B cell (primary cell): ENCODE data around the gene FXYD2. TPM values are rescaled to one million over a fixed set of nuclear protein-coding genes. Genes with fewer than 3 reads are reported as not detected.

Experiments
- ATAC-seq: fragments of 200-7000 bp; cut with Tn5 transposase; one replicate; pipeline ENCODE4 v1.10.0; 2021; ENCODE audit warnings: low read depth, mild to moderate bottlenecking, moderate number of reproducible peaks, moderate library complexity
- CTCF ChIA-PET: fragments of 350-600 bp; sonication (Branson Sonifier 250); formaldehyde crosslinking; loops from one replicate; lab custom pipeline; 2021; ENCODE audit warnings: antibody characterized with exemption, inconsistent platforms; lab: Charles Lee
- POLR2A ChIA-PET: fragments of 350-600 bp; sonication (Branson Sonifier 250); formaldehyde crosslinking; loops from one replicate; lab custom pipeline; 2021; ENCODE audit warnings: antibody characterized with exemption; lab: Charles Lee
- DNase-seq: peaks from one replicate; pipeline ENCODE4 v3.0.0; 2013
- H2AFZ ChIP-seq: 2 replicates; pipeline ENCODE4 v1.6.1; 2012; ENCODE audit warnings: mild to moderate bottlenecking, low read depth, low read length; ENCODE audit not compliant: insufficient read depth, poor library complexity, severe bottlenecking
- H3K27ac ChIP-seq, 2 donors: 1 replicate in 1 of 2; 2 replicates in 1 of 2; pipeline ENCODE4 v1.5.1; 2012 to 2013; ENCODE audit warnings: low read length in 2 of 2, mild to moderate bottlenecking in 2 of 2, moderate library complexity in 1 of 2
- H3K27me3 ChIP-seq, 4 experiments: fragments of 200-600 bp in 1 of 4; sonication (generic) in 1 of 4; replicated peaks in 1 of 4; 1 replicate in 2 of 4; 2 replicates in 2 of 4; pipeline versions ENCODE4 v1.6.1 to v1.7.0; 2013 to 2016; ENCODE audit warnings: low read length in 3 of 4, mild to moderate bottlenecking in 2 of 4, mixed read lengths in 1 of 4, moderate library complexity in 1 of 4; ENCODE audit not compliant: insufficient read depth in 4 of 4, control insufficient read depth in 3 of 4; ENCODE audit errors: control extremely low read depth in 1 of 4
- H3K36me3 ChIP-seq, 2 experiments: replicated peaks in 1 of 2; 1 replicate in 1 of 2; 2 replicates in 1 of 2; pipeline versions ENCODE4 v1.6.1 to v1.7.1; 2013; ENCODE audit warnings: low read length in 1 of 2; ENCODE audit not compliant: insufficient read depth in 2 of 2, control insufficient read depth in 1 of 2; ENCODE audit errors: control extremely low read depth in 1 of 2, extremely low read depth in 1 of 2
- H3K4me1 ChIP-seq, 2 donors: fragments of 200-600 bp in 1 of 2; sonication (generic) in 1 of 2; 1 replicate in 1 of 2; 2 replicates in 1 of 2; pipeline versions ENCODE4 v1.5.1 to v1.6.1; 2013 to 2017; ENCODE audit warnings: low read length in 2 of 2; ENCODE audit not compliant: control insufficient read depth in 2 of 2, insufficient read depth in 2 of 2
- H3K4me2 ChIP-seq: replicated peaks from 2 replicates; pipeline ENCODE3; 2012; ENCODE audit warnings: mild to moderate bottlenecking, low read depth, low read length; ENCODE audit not compliant: poor library complexity, severe bottlenecking
- H3K4me3 ChIP-seq, 5 experiments: fragments of 200-600 bp in 1 of 5; sonication (generic) in 1 of 5; 1 replicate in 3 of 5; 2 replicates in 2 of 5; pipeline versions ENCODE4 v1.5.1 to v1.7.0; 2011 to 2016; ENCODE audit warnings: low read length in 4 of 5, mild to moderate bottlenecking in 4 of 5, low read depth in 2 of 5, control low read depth in 1 of 5, moderate library complexity in 1 of 5; ENCODE audit not compliant: insufficient read depth in 1 of 5; ENCODE audit errors: control extremely low read depth in 1 of 5, extremely low read depth in 1 of 5
- H3K79me2 ChIP-seq: fragments of 200-600 bp; sonication (generic); one replicate; pipeline ENCODE4 v1.6.0; 2016; ENCODE audit warnings: low read length; ENCODE audit not compliant: control insufficient read depth, insufficient read depth
- H3K9ac ChIP-seq: fragments of 200-600 bp; sonication (generic); 2 replicates; pipeline ENCODE4 v1.6.1; 2017; ENCODE audit warnings: mild to moderate bottlenecking, low read length, moderate library complexity
- H3K9me3 ChIP-seq, 3 donors: one replicate each; pipeline versions ENCODE4 v1.6.1 to v1.7.1; 2013; ENCODE audit warnings: low read length in 2 of 3; ENCODE audit not compliant: control insufficient read depth in 2 of 3, insufficient read depth in 1 of 3; ENCODE audit errors: control extremely low read depth in 1 of 3
- H4K20me1 ChIP-seq: 2 replicates; pipeline ENCODE4 v1.6.0; 2012; ENCODE audit warnings: mild to moderate bottlenecking, low read length; ENCODE audit not compliant: insufficient read depth, control insufficient read depth, poor library complexity, severe bottlenecking
- H3K27ac Mint-ChIP-seq: one replicate; pipeline ENCODE4 v1.8.0; 2021; ENCODE audit warnings: mixed read lengths
- H3K27me3 Mint-ChIP-seq: one replicate; pipeline ENCODE4 v1.8.0; 2021; ENCODE audit warnings: mixed read lengths
- H3K4me1 Mint-ChIP-seq: one replicate; pipeline ENCODE4 v1.8.0; 2021; ENCODE audit warnings: mixed read lengths
- H3K4me3 Mint-ChIP-seq: one replicate; pipeline ENCODE4 v1.8.0; 2021; ENCODE audit warnings: mixed read lengths
- H3K9me3 Mint-ChIP-seq: one replicate; pipeline ENCODE4 v1.8.0; 2022; ENCODE audit warnings: mixed read lengths; ENCODE audit not compliant: insufficient read depth
- CTCF ChIP-seq: fragments of 200-600 bp; IDR thresholded peaks from one replicate; pipeline ENCODE4 v1.8.0; 2022; ENCODE audit warnings: antibody characterized with exemption, mild to moderate bottlenecking
- EZH2 ChIP-seq: IDR thresholded peaks from 2 replicates; pipeline ENCODE4 v1.6.1; 2012; ENCODE audit warnings: borderline replicate concordance, low read depth, mild to moderate bottlenecking, moderate library complexity, low read length; ENCODE audit not compliant: insufficient read depth, poor library complexity, severe bottlenecking
- WGBS: methylation state at CpG from one replicate; pipeline ENCODE4 v1.1.5; 2013; ENCODE audit warnings: missing lambda C conversion rate; ENCODE audit not compliant: insufficient coverage; 5-methylcytosine and 5-hydroxymethylcytosine counted together
- intact Hi-C: fragments of 100-400 bp; cut with micrococcal nuclease; formaldehyde crosslinking; loops from one replicate; pipeline ENCODE4 v1.10.0; 2022
- polyA plus RNA-seq: library from polyadenylated mRNA; depleted of rRNA; stranded (reverse); fragments of >200 nt; gene quantifications from 2 replicates; pipeline ENCODE4 v1.2.3, GENCODE V29; 2012
- total RNA-seq, 2 donors: library from RNA; stranded (reverse); fragments of 120-200 nt in 1 of 2; gene quantifications; 1 replicate in 1 of 2; 2 replicates in 1 of 2; pipeline versions ENCODE4 v1.2.3 to v1.2.4, GENCODE V29; 2013 to 2022

Gene FXYD2
- total and polyA plus RNA-seq, 2 donors (not counting 1 experiment from before 2014, with no cell fraction given): 0.61 to 19.5 TPM

DNA sequence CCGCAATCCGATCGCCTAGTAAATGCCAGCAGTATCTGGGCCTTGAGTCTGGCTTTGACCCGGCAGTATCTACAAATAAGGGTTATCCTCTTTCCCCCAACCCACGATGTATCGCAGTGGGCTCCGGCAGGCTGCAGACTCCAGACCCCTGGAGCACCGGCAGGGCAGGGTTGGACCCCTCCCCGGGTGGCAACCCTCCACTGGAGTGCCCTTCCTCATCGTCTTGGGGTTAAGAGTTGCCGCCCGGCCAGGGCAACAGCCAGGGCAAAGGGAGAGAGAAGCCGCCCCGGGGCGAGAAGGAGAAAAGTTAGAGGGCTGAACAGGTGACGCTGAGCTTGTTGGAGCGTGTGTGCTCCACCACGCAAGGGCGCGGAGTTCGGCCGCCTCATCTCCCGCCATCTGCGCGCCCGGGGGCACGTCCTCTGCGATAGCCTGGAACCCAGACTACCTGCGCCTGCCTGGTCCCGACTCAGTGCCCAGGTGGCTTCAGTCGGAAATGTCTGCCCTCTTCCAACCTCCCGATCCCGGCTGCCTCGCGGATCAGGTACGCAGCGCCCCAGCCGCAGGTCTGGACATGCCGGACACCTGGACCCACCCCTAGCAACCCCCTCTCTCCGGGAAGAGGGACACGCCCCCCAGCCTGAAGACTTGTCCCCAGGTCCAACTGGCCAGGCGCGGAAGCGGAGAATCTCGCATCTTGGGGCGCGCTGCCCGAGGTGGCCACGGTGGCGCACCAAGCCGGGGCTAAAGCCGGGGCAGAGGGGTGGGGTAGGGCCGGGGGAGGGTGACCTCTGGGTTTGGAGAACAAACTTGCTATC lies 28.7 kb downstream of the FXYD2 start:
- Histone ChIP-seq H4K20me1 (peaks cover 9% of the 10 kb centered on the region), H3K9me3 (peaks cover 0 to 12% (median 0%) of the 10 kb centered on the region in 3 donors), H3K4me1 (peaks cover 21 to 30% of the 10 kb centered on the region in 2 donors), H3K36me3 (no peaks in the 10 kb centered on the region), H3K4me2 (peak overlapping the region; percentile 79), H3K9ac (peak overlapping the region; percentile 37), H3K4me3 (peak overlapping the region in 2 of 5 experiments; percentile 32 to 39), H3K27me3 (peaks cover 0 to 51% (median 35%) of the 10 kb centered on the region in 4 experiments), H2AFZ (peak overlapping the region; percentile 16), H3K27ac (no peak overlapping the region), H3K79me2 (no peaks in the 10 kb centered on the region)
- DNase-seq (peak; percentile 35), ATAC-seq (no peak)
- WGBS: 12% methylated on average over 44 of the region's 53 CpGs
- peaks cover 64% of the 10 kb centered on the region for H3K27me3 Mint-ChIP-seq
- CTCF ChIA-PET: interaction anchor here (1.0 kb wide), 1 partner anchor 11 kb away, joined by 3 read pairs; no protein-coding TSS in a partner anchor
- POLR2A ChIA-PET: no interaction called here
- peaks cover 20% of the 10 kb centered on the region for H3K4me1 Mint-ChIP-seq
- H3K4me3 Mint-ChIP-seq: peak overlapping the region; percentile 54
- intact Hi-C loops: no loop called here
- H3K27ac Mint-ChIP-seq: no peak overlapping the region
- TF ChIP-seq CTCF: no peak
- no peak for TF ChIP-seq EZH2
- H3K9me3 Mint-ChIP-seq: no peaks in the 10 kb centered on the region
